ENCODE measurements around the gene MYO1E. TPM values are rescaled to one million over a fixed set of nuclear protein-coding genes. Genes with fewer than 3 reads are reported as not detected.

MYO1E gene
- total and polyA plus RNA-seq, 4 donors = 20.9 to 84.2 (median 52.4) TPM

DNA sequence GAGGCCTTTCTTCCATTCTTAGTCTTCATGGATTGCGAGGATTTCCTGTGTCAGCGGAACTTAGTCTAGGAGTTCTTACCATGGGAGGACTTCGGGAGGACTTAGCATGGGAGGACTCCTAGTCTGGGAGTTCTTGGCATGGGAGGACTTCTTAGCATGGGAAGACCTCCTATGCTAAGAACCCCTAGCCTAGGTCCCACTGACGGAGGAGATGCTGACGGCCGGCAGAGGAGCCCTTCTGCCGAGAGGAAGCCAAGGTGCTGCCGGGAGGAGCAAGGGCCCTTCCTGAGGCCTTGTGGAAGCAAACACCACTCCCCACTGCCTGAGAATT lies 201.6 kb downstream of the MYO1E start:
- peaks cover 0 to 12% (median 2%) of the 10 kb centered on the region in 4 donors for H3K36me3 ChIP-seq (ENCODE audit: control insufficient read depth in 4 of 4, insufficient read depth in 4 of 4, low read length in 4 of 4)
- WGBS, 2 donors = 94 to 95% methylated on average over 8 of the region's 8 CpGs
- H3K9me3 ChIP-seq (ENCODE audit: control insufficient read depth in 4 of 4, insufficient read depth in 3 of 4, low read length in 3 of 4) = no peaks in the 10 kb centered on the region
- no peaks in the 10 kb centered on the region for H3K27me3 ChIP-seq (ENCODE audit: control insufficient read depth in 3 of 3, insufficient read depth in 3 of 3, low read length in 2 of 3)
- no peak for TF ChIP-seq CTCF (IDR thresholded peaks at IDR 0.05; ENCODE audit: control extremely low read depth, extremely low read depth)
- DNase-seq = no peak
- no peak overlapping the region for H3K9ac ChIP-seq (ENCODE audit: insufficient read depth in 1 of 2, low read length in 2 of 2)
- no peak overlapping the region for H3K27ac ChIP-seq (ENCODE audit: low read depth in 1 of 2, low read length in 1 of 2)
- no peak for ATAC-seq (ENCODE audit: insufficient read depth, low FRiP score)
- no peak overlapping the region for H3K4me3 ChIP-seq
- peaks cover 0 to 8% (median 0%) of the 10 kb centered on the region in 5 donors for H3K4me1 ChIP-seq (ENCODE audit: control insufficient read depth in 5 of 5, insufficient read depth in 5 of 5, low read length in 5 of 5)

DNA sequence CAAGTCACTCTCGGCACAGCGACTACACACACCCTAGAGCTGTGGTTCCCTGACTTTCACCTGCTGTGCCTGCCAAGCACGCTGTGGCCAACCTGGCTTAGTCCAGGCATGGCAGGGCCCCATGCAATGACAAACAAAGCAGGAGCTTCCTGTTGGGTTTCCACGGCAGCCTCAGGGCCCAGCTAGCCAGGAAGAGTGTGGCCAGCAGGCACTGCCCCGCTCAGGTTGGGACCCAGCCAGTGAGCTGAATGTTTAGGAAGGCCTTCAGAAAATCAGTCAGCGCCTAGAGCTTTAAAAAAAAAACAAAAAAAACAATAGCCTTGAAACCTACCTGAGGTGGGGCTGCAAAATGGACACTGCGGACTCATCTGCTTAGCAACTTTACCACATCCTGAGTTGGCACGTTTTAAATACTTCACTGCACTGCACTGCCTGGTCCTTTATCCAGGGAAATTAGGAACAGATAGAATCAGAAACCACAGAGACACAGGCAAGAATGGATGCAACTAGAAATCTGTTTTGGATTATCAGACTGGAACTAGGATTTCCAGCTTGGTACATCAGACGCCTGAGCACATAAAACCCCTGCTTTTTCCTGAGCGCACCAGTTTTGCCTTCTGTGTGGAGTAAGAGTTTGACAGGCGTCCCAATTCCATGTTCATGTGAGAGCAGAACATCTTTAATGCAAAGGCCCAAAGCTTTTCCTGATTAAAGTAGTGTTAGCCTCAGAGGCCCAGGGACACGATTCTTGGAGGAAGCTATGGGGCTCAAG lies 202.2 kb downstream of the MYO1E start:
- H3K4me3 ChIP-seq = no peak overlapping the region
- H3K27me3 ChIP-seq (ENCODE audit: control insufficient read depth in 3 of 3, insufficient read depth in 3 of 3, low read length in 2 of 3) = no peaks in the 10 kb centered on the region
- no peak for ATAC-seq (ENCODE audit: insufficient read depth, low FRiP score)
- WGBS, 2 donors = 65 to 69% methylated on average over 12 of the region's 12 CpGs
- DNase-seq = no peak
- no peak overlapping the region for H3K9ac ChIP-seq (ENCODE audit: insufficient read depth in 1 of 2, low read length in 2 of 2)
- H3K36me3 ChIP-seq (ENCODE audit: control insufficient read depth in 4 of 4, insufficient read depth in 4 of 4, low read length in 4 of 4) = peaks cover 0 to 12% (median 2%) of the 10 kb centered on the region in 4 donors
- no peak overlapping the region for H3K27ac ChIP-seq (ENCODE audit: low read depth in 1 of 2, low read length in 1 of 2)
- no peak for TF ChIP-seq CTCF (IDR thresholded peaks at IDR 0.05; ENCODE audit: control extremely low read depth, extremely low read depth)
- H3K9me3 ChIP-seq (ENCODE audit: control insufficient read depth in 4 of 4, insufficient read depth in 3 of 4, low read length in 3 of 4) = no peaks in the 10 kb centered on the region
- peaks cover 0 to 8% (median 0%) of the 10 kb centered on the region in 5 donors for H3K4me1 ChIP-seq (ENCODE audit: control insufficient read depth in 5 of 5, insufficient read depth in 5 of 5, low read length in 5 of 5)

- WGBS, 2 donors = 82 to 84% methylated on average over 3 of the region's 3 CpGs
- DNase-seq = no peak
- no peak for TF ChIP-seq CTCF (IDR thresholded peaks at IDR 0.05; ENCODE audit: control extremely low read depth, extremely low read depth)
- no peak for ATAC-seq (ENCODE audit: insufficient read depth, low FRiP score)
- peaks cover 0 to 4% (median 0%) of the 10 kb centered on the region in 5 donors for H3K4me1 ChIP-seq (ENCODE audit: control insufficient read depth in 5 of 5, insufficient read depth in 5 of 5, low read length in 5 of 5)
- H3K27ac ChIP-seq (ENCODE audit: low read depth in 1 of 2, low read length in 1 of 2) = no peak overlapping the region
- H3K36me3 ChIP-seq (ENCODE audit: control insufficient read depth in 4 of 4, insufficient read depth in 4 of 4, low read length in 4 of 4) = peaks cover 0 to 12% (median 2%) of the 10 kb centered on the region in 4 donors
- no peaks in the 10 kb centered on the region for H3K27me3 ChIP-seq (ENCODE audit: control insufficient read depth in 3 of 3, insufficient read depth in 3 of 3, low read length in 2 of 3)
- no peak overlapping the region for H3K4me3 ChIP-seq
- H3K9me3 ChIP-seq (ENCODE audit: control insufficient read depth in 4 of 4, insufficient read depth in 3 of 4, low read length in 3 of 4) = no peaks in the 10 kb centered on the region
- H3K9ac ChIP-seq (ENCODE audit: insufficient read depth in 1 of 2, low read length in 2 of 2) = no peak overlapping the region
Measured at GRCh38 chr15:59169251-59169708, 203.4 kb downstream of the MYO1E start.

All from lung (tissue), 12 donors.